ENCODE data around the gene TMED9. TPM values are rescaled to one million over a fixed set of nuclear protein-coding genes. Genes with fewer than 3 reads are reported as not detected.
"Not testable (repeated sequence)": the region's sequence is repeated elsewhere in the genome, so short reads cannot be mapped to it uniquely, and the experiment has no call there.

Gene TMED9
- total RNA-seq, 1 donor from 2014 or later = 174 TPM

DNA sequence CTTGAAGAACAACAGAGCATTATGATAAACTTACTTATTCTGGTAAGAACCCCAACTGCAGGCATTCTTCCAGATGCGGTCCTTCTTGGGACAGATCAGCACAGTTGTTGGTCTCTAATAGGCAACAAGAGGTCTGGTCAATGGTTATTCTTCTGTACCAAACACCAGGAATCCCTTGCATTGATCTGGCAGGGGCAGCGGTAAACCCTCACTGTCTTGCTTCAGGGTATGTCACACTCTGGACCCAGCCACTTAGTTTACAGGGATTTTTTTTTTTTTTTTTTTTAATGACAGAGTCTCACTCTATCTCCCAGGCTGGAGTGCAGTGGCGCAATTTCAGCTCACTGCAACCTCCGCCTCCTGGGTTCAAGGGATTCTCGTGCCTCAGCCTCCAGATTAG, 36.3 kb upstream of the TMED9 start:
- intact Hi-C loops (cut with micrococcal nuclease) = loop anchor here (2.0 to 10.0 kb wide), 2 partner anchors 45 to 1171 kb away; partner anchors contain the start of genes B4GALT7, HIGD2A and NOP16
- Mint-ChIP-seq H3K36me3 (ENCODE audit: low read depth) (peaks cover 8% of the 10 kb centered on the region), H3K4me1 (ENCODE audit: low read depth) (peaks cover 37% of the 10 kb centered on the region), H3K9me3 (no peaks in the 10 kb centered on the region), H3K4me3 (no peak overlapping the region), H3K27me3 (ENCODE audit: insufficient read depth) (no peaks in the 10 kb centered on the region), H3K27ac (no peak overlapping the region)
- no peak for DNase-seq (ENCODE audit: low spot score)

DNA sequence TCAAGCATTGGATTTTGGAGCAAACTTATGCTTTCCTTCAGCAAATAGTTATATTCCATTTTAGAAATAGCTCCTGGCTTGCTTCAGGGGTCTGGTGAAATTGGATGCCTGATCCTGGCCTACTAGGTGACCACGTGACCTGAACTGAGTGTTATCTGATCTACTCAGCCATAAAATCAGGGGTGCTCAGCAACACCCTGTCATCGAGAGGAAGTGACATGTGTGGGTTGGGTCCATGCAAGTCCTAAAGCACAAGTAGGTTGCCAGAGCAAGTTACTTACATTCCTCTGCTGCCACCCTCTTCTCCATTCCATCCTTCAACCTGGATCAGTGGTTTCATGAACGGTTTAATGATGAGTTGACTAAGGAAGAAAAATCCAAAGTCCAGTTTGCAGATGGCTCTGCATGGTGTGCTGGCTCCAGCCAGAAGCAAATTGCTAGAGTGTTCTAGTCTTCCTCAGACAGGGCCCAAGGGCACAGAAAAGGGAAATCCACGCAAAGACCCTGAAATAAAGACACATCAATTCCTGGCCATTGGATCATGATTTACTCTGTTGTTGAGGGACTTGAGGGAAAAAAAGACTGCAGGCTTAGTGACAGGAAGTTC, 34.9 kb upstream of the TMED9 start:
- no peak overlapping the region for H3K4me3 Mint-ChIP-seq
- H3K4me1 Mint-ChIP-seq (ENCODE audit: low read depth) = peaks cover 31% of the 10 kb centered on the region
- H3K9me3 Mint-ChIP-seq = no peaks in the 10 kb centered on the region
- intact Hi-C loops (cut with micrococcal nuclease) = loop anchor here (10.0 kb wide), 1 partner anchor 1172 kb away; the partner anchor contains the start of genes HIGD2A and NOP16
- no peaks in the 10 kb centered on the region for H3K27me3 Mint-ChIP-seq (ENCODE audit: insufficient read depth)
- H3K27ac Mint-ChIP-seq = no peak overlapping the region
- peak; percentile 10 for DNase-seq (ENCODE audit: low spot score)
- peaks cover 2% of the 10 kb centered on the region for H3K36me3 Mint-ChIP-seq (ENCODE audit: low read depth)

DNA sequence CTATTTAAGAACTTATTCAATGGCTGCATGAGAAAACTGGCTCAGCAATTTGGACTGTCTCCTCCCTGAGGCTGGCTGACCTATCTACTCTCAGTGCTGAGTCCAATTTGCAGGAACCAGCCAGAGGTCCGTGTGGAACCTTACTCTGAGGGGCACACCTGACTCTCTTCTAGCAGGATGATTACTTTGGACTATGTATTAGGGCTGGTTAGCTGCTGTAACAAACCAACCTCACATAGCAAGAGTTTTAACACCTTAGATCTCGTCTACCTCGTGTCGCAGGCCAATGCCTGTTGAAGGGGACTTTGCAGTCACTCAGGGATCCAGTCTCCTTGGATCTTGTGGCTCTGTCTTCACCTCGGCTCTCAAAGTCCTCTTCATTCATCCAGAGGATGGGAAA, 34.2 kb upstream of the TMED9 start:
- Mint-ChIP-seq H3K27ac (no peak overlapping the region), H3K9me3 (no peaks in the 10 kb centered on the region), H3K27me3 (ENCODE audit: insufficient read depth) (no peaks in the 10 kb centered on the region), H3K4me3 (no peak overlapping the region), H3K36me3 (ENCODE audit: low read depth) (no peaks in the 10 kb centered on the region), H3K4me1 (ENCODE audit: low read depth) (peaks cover 25% of the 10 kb centered on the region)
- intact Hi-C loops (cut with micrococcal nuclease) = loop anchor here (10.0 kb wide), 1 partner anchor 1173 kb away; the partner anchor contains the start of genes HIGD2A and NOP16
- DNase-seq (ENCODE audit: low spot score) = no peak

DNA sequence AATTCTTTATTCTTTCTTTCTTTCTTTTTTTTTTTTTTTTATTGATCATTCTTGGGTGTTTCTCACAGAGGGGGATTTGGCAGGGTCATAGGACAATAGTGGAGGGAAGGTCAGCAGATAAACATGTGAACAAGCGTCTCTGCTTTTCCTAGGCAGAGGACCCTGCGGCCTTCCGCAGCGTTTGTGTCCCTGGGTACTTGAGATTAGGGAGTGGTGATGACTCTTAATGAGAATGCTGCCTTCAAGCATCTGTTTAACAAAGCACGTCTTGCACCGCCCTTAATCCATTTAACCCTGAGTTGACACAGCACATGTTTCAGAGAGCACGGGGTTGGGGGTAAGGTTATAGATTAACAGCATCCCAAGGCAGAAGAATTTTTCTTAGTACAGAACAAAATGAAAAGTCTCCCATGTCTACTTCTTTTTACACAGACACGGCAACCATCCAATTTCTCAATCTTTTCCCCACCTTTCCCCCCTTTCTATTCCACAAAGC, 32.5 kb upstream of the TMED9 start:
- H3K36me3 Mint-ChIP-seq (ENCODE audit: low read depth); DNase-seq (ENCODE audit: low spot score); H3K27me3 Mint-ChIP-seq (ENCODE audit: insufficient read depth); H3K27ac Mint-ChIP-seq; H3K9me3 Mint-ChIP-seq; H3K4me3 Mint-ChIP-seq: not testable (repeated sequence)
- H3K4me1 Mint-ChIP-seq (ENCODE audit: low read depth) = peaks cover 16% of the 10 kb centered on the region
- intact Hi-C loops (cut with micrococcal nuclease) = loop anchor here (10.0 kb wide), 1 partner anchor 1175 kb away; the partner anchor contains the start of genes HIGD2A and NOP16

DNA sequence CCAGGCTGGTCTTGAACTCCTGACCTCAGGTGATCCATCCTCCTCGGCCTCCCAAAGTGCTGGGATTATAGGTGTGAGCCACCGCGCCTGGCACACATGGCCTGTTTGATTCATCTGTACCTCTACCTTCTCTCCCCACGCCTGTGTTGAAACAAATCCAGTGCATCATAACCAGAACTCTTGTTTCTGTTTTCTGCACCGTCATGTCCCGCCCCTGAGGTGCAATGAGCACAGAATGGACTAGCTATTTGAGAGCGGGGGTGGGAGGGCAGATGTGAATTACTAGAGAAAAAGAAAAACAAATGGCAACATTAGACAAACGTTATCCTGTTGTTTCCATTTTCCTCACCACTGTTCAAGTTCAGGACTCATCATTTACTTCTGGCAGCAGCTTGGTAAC, 27.0 kb upstream of the TMED9 start:
- no peak for DNase-seq (ENCODE audit: low spot score)
- H3K4me3 Mint-ChIP-seq = no peak overlapping the region
- H3K4me1 Mint-ChIP-seq (ENCODE audit: low read depth) = peaks cover 4% of the 10 kb centered on the region

DNA sequence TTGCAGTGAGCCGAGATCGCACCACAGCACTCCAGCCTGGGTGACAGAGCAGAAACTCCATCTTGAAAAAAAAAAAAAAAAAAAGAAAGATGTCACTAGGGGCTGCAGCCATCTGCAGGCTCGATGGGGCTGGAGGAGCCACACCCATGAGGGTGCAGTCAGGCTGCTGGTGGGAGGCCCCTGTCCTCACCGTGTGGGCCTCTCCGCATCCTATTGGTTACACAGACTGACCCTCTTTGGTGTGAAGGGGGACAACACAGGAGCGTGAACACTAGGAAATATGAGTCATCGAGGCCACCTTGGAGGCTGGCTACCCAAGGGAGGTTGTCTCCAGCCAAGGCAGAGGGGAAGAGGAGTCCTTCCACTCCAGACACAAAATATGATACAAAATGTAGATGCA, 23.7 kb upstream of the TMED9 start:
- no peaks in the 10 kb centered on the region for H3K9me3 Mint-ChIP-seq
- no peaks in the 10 kb centered on the region for H3K36me3 Mint-ChIP-seq (ENCODE audit: low read depth)
- DNase-seq (ENCODE audit: low spot score) = no peak

More for the DNA sequence above, 27.0 kb upstream of the TMED9 start:
- intact Hi-C loops (cut with micrococcal nuclease) = no loop called here
- H3K36me3 Mint-ChIP-seq (ENCODE audit: low read depth) = no peaks in the 10 kb centered on the region
- no peak overlapping the region for H3K27ac Mint-ChIP-seq
- H3K9me3 Mint-ChIP-seq = no peaks in the 10 kb centered on the region
- peaks cover 5% of the 10 kb centered on the region for H3K27me3 Mint-ChIP-seq (ENCODE audit: insufficient read depth)

DNA sequence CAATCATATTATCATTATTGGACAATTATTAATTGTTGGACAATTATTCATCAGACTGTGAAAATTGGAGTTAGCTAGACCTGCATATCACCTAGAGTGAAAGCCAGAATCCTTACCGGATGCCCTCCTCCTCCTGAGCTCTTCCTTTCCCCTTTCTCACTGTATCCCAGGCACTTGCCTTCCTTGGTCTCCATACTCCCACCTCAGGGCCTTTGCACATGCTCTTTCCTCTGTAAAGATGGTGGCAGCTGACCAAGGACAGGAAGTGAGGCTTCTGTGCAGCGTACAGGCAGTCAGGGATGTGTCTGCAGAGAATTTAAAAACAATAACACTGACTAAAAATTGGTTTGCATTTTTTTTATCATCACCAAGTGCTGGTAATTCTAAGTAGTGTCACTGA, 22.1 kb upstream of the TMED9 start:
- Mint-ChIP-seq H3K9me3 (no peaks in the 10 kb centered on the region), H3K4me1 (ENCODE audit: low read depth) (peaks cover 4% of the 10 kb centered on the region), H3K27me3 (ENCODE audit: insufficient read depth) (peaks cover 4% of the 10 kb centered on the region), H3K36me3 (ENCODE audit: low read depth) (no peaks in the 10 kb centered on the region), H3K27ac (no peak overlapping the region), H3K4me3 (no peak overlapping the region)
- intact Hi-C loops (cut with micrococcal nuclease) = no loop called here
- DNase-seq (ENCODE audit: low spot score) = no peak

More for the DNA sequence above, 23.7 kb upstream of the TMED9 start:
- peaks cover 5% of the 10 kb centered on the region for H3K27me3 Mint-ChIP-seq (ENCODE audit: insufficient read depth)
- H3K4me3 Mint-ChIP-seq = no peak overlapping the region
- intact Hi-C loops (cut with micrococcal nuclease) = no loop called here
- H3K4me1 Mint-ChIP-seq (ENCODE audit: low read depth) = peaks cover 4% of the 10 kb centered on the region
- no peak overlapping the region for H3K27ac Mint-ChIP-seq

DNA sequence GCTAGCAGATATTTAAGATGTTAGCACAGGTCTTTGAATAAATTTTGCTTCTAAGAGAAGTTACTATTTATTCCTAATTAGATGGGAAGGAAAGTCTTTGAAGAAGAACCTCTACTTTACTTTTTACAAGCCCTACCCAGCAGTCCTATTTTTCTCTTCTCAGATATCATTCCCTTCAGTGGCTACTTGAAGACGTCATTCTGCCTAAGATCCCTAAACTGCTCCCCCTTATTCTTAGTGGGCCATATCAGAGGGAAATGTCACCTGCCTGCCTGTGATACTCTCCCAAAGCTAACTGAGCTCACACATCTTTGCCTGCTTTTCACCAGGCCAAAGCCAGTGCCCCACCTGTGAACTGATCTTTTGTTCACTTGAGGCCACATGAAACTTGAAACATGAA, 16.5 kb upstream of the TMED9 start:
- H3K27me3 Mint-ChIP-seq (ENCODE audit: insufficient read depth) = peaks cover 2% of the 10 kb centered on the region
- intact Hi-C loops (cut with micrococcal nuclease) = no loop called here
- H3K27ac Mint-ChIP-seq = no peak overlapping the region
- H3K4me1 Mint-ChIP-seq (ENCODE audit: low read depth) = no peaks in the 10 kb centered on the region
- no peaks in the 10 kb centered on the region for H3K36me3 Mint-ChIP-seq (ENCODE audit: low read depth)
- DNase-seq (ENCODE audit: low spot score) = no peak
- no peaks in the 10 kb centered on the region for H3K9me3 Mint-ChIP-seq
- no peak overlapping the region for H3K4me3 Mint-ChIP-seq

DNA sequence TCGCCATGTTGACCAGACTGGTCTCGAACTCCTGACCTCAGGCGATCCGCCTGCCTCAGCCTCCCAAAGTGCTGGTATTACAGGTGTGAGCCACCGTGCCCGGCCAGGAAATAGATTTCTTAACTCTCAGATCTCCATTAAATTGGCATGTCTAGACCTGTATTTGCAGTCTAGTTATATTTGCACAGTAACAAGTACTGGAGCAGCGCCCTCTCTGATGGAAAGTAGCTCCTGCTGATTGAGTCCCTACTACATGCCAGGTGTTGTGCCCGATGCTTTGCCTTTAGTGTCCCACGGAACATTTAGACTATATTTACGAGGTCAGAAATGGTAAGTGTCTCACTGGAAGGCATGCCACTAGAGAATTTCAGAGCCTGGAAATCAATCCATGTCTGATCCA, 15.8 kb upstream of the TMED9 start:
- no peak overlapping the region for H3K27ac Mint-ChIP-seq
- peaks cover 2% of the 10 kb centered on the region for H3K27me3 Mint-ChIP-seq (ENCODE audit: insufficient read depth)
- no peaks in the 10 kb centered on the region for H3K9me3 Mint-ChIP-seq
- no peaks in the 10 kb centered on the region for H3K4me1 Mint-ChIP-seq (ENCODE audit: low read depth)
- no peak overlapping the region for H3K4me3 Mint-ChIP-seq
- no peaks in the 10 kb centered on the region for H3K36me3 Mint-ChIP-seq (ENCODE audit: low read depth)
- intact Hi-C loops (cut with micrococcal nuclease) = no loop called here
- no peak for DNase-seq (ENCODE audit: low spot score)

DNA sequence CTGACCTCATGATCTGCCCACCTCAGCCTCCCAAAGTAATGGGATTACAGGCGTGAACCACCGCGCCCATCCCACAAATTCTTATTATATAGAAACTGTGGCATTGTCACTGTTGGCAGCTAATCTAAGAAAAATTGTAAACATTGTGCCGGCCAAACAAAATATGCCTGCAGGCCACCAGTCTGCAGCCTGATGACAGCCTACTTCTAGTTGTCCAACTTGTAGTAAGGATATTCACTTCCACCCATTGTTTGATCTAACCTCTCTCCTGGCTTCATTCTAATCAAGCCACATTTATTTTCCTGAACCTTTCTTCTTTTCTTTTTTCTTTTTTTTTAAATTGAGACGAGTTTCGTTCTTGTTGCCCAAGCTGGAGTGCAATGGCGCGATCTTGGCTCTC, 13.7 kb upstream of the TMED9 start:
- H3K27me3 Mint-ChIP-seq (ENCODE audit: insufficient read depth) = peaks cover 2% of the 10 kb centered on the region
- no peak overlapping the region for H3K4me3 Mint-ChIP-seq
- intact Hi-C loops (cut with micrococcal nuclease) = no loop called here
- no peaks in the 10 kb centered on the region for H3K9me3 Mint-ChIP-seq
- no peaks in the 10 kb centered on the region for H3K36me3 Mint-ChIP-seq (ENCODE audit: low read depth)
- no peak for DNase-seq (ENCODE audit: low spot score)
- no peaks in the 10 kb centered on the region for H3K4me1 Mint-ChIP-seq (ENCODE audit: low read depth)
- no peak overlapping the region for H3K27ac Mint-ChIP-seq

DNA sequence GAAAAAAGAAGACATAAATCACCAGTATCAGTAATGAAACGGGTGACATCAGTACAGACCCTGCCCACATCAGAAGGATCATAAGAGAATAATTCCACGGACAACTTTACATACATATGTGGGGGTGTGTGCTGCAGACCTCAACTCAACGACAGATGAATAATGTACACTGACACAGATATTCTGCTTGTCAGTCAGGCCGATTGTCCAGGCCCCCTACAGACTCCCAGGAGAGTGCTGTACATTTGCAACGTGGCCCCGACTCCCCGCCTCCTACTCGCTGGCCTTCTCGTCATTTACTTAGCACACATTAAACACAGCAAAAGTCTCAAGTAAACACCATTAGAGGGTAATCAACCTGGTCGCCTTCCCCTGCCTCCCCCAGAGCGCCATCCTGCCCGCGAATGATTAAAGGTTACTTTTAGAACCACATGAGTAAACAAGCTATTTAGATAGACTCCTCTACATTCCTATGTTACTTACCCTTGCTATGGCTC, 3.5 kb upstream of the TMED9 start:
- H3K27ac Mint-ChIP-seq = no peak overlapping the region
- intact Hi-C loops (cut with micrococcal nuclease) = no loop called here
- peaks cover 20% of the 10 kb centered on the region for H3K4me1 Mint-ChIP-seq (ENCODE audit: low read depth)
- H3K4me3 Mint-ChIP-seq = no peak overlapping the region
- peaks cover 24% of the 10 kb centered on the region for H3K27me3 Mint-ChIP-seq (ENCODE audit: insufficient read depth)
- DNase-seq (ENCODE audit: low spot score) = no peak
- no peaks in the 10 kb centered on the region for H3K9me3 Mint-ChIP-seq
- peaks cover 6% of the 10 kb centered on the region for H3K36me3 Mint-ChIP-seq (ENCODE audit: low read depth)

DNA sequence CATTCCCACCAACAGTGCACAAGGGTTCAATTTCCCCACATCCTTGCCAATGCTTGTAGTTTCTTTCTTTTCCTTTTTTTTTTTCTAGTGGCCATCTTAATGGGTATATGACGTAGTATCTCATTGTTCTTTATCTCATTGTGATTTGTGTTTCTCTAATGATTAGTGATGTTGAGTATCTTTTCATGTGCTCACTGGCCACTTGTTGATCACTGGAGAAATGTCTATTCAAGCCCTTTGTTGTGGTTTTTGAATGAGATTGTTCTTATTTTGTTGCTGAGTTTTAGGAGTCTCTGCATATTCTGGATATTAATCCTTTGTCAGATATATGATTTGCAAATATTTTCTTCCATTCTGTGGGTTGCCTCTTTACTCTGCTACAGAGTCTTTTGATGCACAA, 1.6 kb upstream of the TMED9 start:
- intact Hi-C loops (cut with micrococcal nuclease) = loop anchor here (5.0 to 10.0 kb wide), 7 partner anchors 133 to 1434 kb away; partner anchors contain the start of genes GRK6, NHP2, NSD1 and RNF44
- peaks cover 12% of the 10 kb centered on the region for H3K36me3 Mint-ChIP-seq (ENCODE audit: low read depth)
- no peak overlapping the region for H3K4me3 Mint-ChIP-seq
- H3K27ac Mint-ChIP-seq = no peak overlapping the region
- H3K9me3 Mint-ChIP-seq = no peaks in the 10 kb centered on the region
- peaks cover 20% of the 10 kb centered on the region for H3K27me3 Mint-ChIP-seq (ENCODE audit: insufficient read depth)
- DNase-seq (ENCODE audit: low spot score) = no peak
- peaks cover 29% of the 10 kb centered on the region for H3K4me1 Mint-ChIP-seq (ENCODE audit: low read depth)

DNA sequence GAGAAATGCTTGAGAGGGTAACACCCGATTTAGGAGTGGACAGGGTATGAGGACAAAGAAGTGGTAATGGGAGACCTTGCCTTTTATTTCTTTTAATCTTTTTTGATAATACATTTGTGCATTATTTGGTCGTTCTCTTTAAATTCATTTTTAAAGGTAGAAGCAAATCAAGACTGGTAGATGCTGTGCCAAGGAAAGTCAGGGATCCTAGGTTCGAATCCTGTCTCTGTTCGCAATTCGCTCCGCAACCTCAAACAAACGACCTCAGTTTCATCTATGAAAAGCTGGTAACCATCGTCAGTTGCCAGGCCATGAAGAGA, 353 bp upstream of the TMED9 start:
- no peaks in the 10 kb centered on the region for H3K9me3 Mint-ChIP-seq
- H3K27ac Mint-ChIP-seq = peak overlapping the region; percentile 100
- DNase-seq (ENCODE audit: low spot score) = no peak
- peaks cover 29% of the 10 kb centered on the region for H3K4me1 Mint-ChIP-seq (ENCODE audit: low read depth)
- intact Hi-C loops (cut with micrococcal nuclease) = loop anchor here (1.0 to 10.0 kb wide), 12 partner anchors 9 to 1433 kb away; partner anchors contain the start of genes B4GALT7, DDX41, FAM193B and GRK6
- peak overlapping the region; percentile 99 for H3K4me3 Mint-ChIP-seq
- H3K36me3 Mint-ChIP-seq (ENCODE audit: low read depth) = peaks cover 23% of the 10 kb centered on the region
- H3K27me3 Mint-ChIP-seq (ENCODE audit: insufficient read depth) = peaks cover 20% of the 10 kb centered on the region
